ENCODE results near the gene MED27. TPM values are rescaled to one million over a fixed set of nuclear protein-coding genes. Genes with fewer than 3 reads are reported as not detected.

MED27 gene
- total RNA-seq, 1 donor from 2014 or later: 25.1 TPM

DNA sequence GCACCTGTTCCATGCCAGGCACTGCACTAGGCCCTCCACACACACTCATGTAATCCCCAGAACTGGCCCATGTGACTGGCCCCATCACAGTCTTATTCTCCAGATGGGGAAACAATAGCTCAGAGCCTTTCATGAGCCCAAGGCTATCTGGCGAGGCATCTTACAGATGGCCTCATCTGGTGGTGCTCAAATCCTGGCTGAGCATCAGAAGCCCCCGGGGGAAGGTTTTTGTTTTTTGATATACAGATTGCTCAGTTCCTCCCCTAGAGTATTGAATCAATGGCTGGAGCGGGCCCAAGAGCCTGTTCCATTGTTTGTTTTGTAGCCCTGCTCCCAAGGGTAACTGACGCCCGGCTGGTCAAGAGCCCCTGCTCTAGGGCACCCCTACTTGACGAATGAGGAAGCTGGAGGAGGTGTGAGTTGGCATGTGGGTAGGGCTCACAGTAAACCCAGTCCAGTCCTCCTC, 194.5 kb downstream of the MED27 start:
- Mint-ChIP-seq H3K27ac (no peak overlapping the region), H3K27me3 (no peaks in the 10 kb centered on the region), H3K9me3 (ENCODE audit: low read depth) (no peaks in the 10 kb centered on the region), H3K36me3 (ENCODE audit: insufficient read depth) (no peaks in the 10 kb centered on the region), H3K4me1 (ENCODE audit: low read depth) (peaks cover 2% of the 10 kb centered on the region), H3K4me3 (ENCODE audit: low read depth) (no peak overlapping the region)
- TF ChIP-seq CTCF (IDR thresholded peaks at IDR 0.05; ENCODE audit: unreplicated experiment): no peak
- DNase-seq (ENCODE audit: low spot score, unreplicated experiment): no peak

- Mint-ChIP-seq H3K9me3 (ENCODE audit: low read depth) (no peaks in the 10 kb centered on the region), H3K4me1 (ENCODE audit: low read depth) (peaks cover 2% of the 10 kb centered on the region), H3K27ac (no peak overlapping the region), H3K36me3 (ENCODE audit: insufficient read depth) (no peaks in the 10 kb centered on the region), H3K4me3 (ENCODE audit: low read depth) (no peak overlapping the region), H3K27me3 (no peaks in the 10 kb centered on the region)
- DNase-seq (ENCODE audit: low spot score, unreplicated experiment): no peak
- TF ChIP-seq CTCF (IDR thresholded peaks at IDR 0.05; ENCODE audit: unreplicated experiment): no peak
Measured at GRCh38 chr9:131884222-131884621, 195.4 kb downstream of the MED27 start.

GRCh38 chr9:131880833-131881583, 198.7 kb downstream of the MED27 start:
- TF ChIP-seq CTCF (IDR thresholded peaks at IDR 0.05; ENCODE audit: unreplicated experiment): no peak
- no peak overlapping the region for H3K4me3 Mint-ChIP-seq (ENCODE audit: low read depth)
- no peaks in the 10 kb centered on the region for H3K9me3 Mint-ChIP-seq (ENCODE audit: low read depth)
- H3K27ac Mint-ChIP-seq: no peak overlapping the region
- H3K4me1 Mint-ChIP-seq (ENCODE audit: low read depth): peaks cover 2% of the 10 kb centered on the region
- no peaks in the 10 kb centered on the region for H3K36me3 Mint-ChIP-seq (ENCODE audit: insufficient read depth)
- no peaks in the 10 kb centered on the region for H3K27me3 Mint-ChIP-seq
- DNase-seq (ENCODE audit: low spot score, unreplicated experiment): no peak

GRCh38 chr9:131879911-131880290, 199.8 kb downstream of the MED27 start:
- no peak overlapping the region for H3K4me3 Mint-ChIP-seq (ENCODE audit: low read depth)
- no peak for DNase-seq (ENCODE audit: low spot score, unreplicated experiment)
- no peak overlapping the region for H3K27ac Mint-ChIP-seq
- no peak for TF ChIP-seq CTCF (IDR thresholded peaks at IDR 0.05; ENCODE audit: unreplicated experiment)
- no peaks in the 10 kb centered on the region for H3K27me3 Mint-ChIP-seq
- H3K4me1 Mint-ChIP-seq (ENCODE audit: low read depth): peaks cover 2% of the 10 kb centered on the region
- H3K36me3 Mint-ChIP-seq (ENCODE audit: insufficient read depth): no peaks in the 10 kb centered on the region
- no peaks in the 10 kb centered on the region for H3K9me3 Mint-ChIP-seq (ENCODE audit: low read depth)

GRCh38 chr9:131879181-131879910, 200.3 kb downstream of the MED27 start:
- H3K4me1 Mint-ChIP-seq (ENCODE audit: low read depth): peaks cover 2% of the 10 kb centered on the region
- H3K36me3 Mint-ChIP-seq (ENCODE audit: insufficient read depth): no peaks in the 10 kb centered on the region
- H3K27ac Mint-ChIP-seq: no peak overlapping the region
- no peak overlapping the region for H3K4me3 Mint-ChIP-seq (ENCODE audit: low read depth)
- H3K9me3 Mint-ChIP-seq (ENCODE audit: low read depth): no peaks in the 10 kb centered on the region
- no peak for TF ChIP-seq CTCF (IDR thresholded peaks at IDR 0.05; ENCODE audit: unreplicated experiment)
- H3K27me3 Mint-ChIP-seq: no peaks in the 10 kb centered on the region
- no peak for DNase-seq (ENCODE audit: low spot score, unreplicated experiment)

Data from progenitor cell of endocrine pancreas (in vitro differentiated cells).